ENCODE data around the gene MPIG6B.

GRCh38 chr6:31687321-31687720 is 35.9 kb upstream of the MPIG6B start:
- TF ChIP-seq POLR2A (IDR thresholded peaks at IDR 0.05): no peak
- TF ChIP-seq CTCF (IDR thresholded peaks at IDR 0.05): no peak
- TF ChIP-seq EP300 (IDR thresholded peaks at IDR 0.05): no peak

Data from tibial nerve (tissue), 4 donors.